ENCODE data around the gene DNAJC4.

DNA sequence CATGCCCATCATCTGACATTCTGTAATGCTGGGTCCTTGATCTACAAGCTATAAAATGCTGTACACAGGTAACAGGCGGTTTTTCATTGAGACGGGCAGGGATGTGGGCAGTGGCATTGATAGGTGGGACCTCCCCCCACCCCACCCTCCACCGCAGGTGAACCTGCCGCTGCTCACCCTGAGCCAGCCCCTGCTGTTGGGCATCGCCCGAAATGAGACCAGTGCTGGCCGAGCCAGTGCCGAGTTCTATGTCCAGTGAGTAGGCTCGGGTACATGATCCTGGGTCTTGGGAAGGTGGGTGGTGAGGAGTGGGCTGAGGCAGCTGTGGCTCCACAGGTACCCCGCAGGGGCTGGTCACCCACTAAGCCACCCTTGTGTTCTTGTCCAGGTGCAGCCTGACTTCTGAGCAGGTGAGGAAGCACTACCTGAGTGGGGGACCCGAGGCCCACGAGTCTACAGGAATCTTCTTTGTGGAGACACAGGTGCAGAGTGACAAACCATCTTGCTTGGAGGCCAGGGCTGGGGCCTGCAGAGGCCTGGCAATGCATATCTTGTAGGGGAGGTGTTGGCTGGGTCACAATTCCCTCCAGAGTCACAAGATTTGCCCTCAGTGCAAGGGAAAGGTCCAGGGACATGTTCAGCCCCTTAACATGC, 1.1 kb upstream of the DNAJC4 start:
- no peak for TF ChIP-seq NFIC (IDR thresholded peaks at IDR 0.05)
- TF ChIP-seq YY1 (IDR thresholded peaks at IDR 0.05; ENCODE audit: low read depth): no peak
- TF ChIP-seq ZBTB7A (IDR thresholded peaks at IDR 0.05; ENCODE audit: low read depth): no peak
- no peak for TF ChIP-seq USF1 (IDR thresholded peaks at IDR 0.05)
- no peak for TF ChIP-seq EP300 (IDR thresholded peaks at IDR 0.05; ENCODE audit: borderline replicate concordance)

All from Ishikawa (cell line).